Esophagus muscularis mucosa (tissue), 4 donors: ENCODE measurements around the gene TFF1. TPM values are rescaled to one million over a fixed set of nuclear protein-coding genes. Genes with fewer than 3 reads are reported as not detected.

Experiments
- DNase-seq: peaks from one replicate; pipeline ENCODE4 v3.0.0-alpha.2; 2017; ENCODE audit errors: extremely low spot score
- H3K27ac ChIP-seq, 4 donors: fragments of 200-600 bp; sonication (generic); replicated peaks in 1 of 4; 1 replicate in 3 of 4; 2 replicates in 1 of 4; pipeline ENCODE4 v1.5.1; 2016 to 2019; ENCODE audit warnings: mild to moderate bottlenecking in 1 of 4
- H3K27me3 ChIP-seq, 4 donors: fragments of 200-600 bp; sonication (generic); one replicate each; pipeline versions ENCODE4 v1.5.1 to v1.6.0; 2016 to 2019
- H3K36me3 ChIP-seq, 4 donors: fragments of 200-600 bp; sonication (generic); one replicate each; pipeline ENCODE4 v1.5.1; 2016 to 2019
- H3K4me1 ChIP-seq, 4 donors: fragments of 200-600 bp; sonication (generic); one replicate each; pipeline ENCODE4 v1.5.1; 2016 to 2019
- H3K4me3 ChIP-seq, 4 donors: fragments of 200-600 bp; sonication (generic); 1 replicate in 2 of 4; 2 replicates in 2 of 4; pipeline ENCODE4 v1.5.1; 2016 to 2019; ENCODE audit warnings: mild to moderate bottlenecking in 4 of 4, moderate library complexity in 1 of 4
- H3K9me3 ChIP-seq, 4 donors: fragments of 200-600 bp; sonication (generic); 1 replicate in 3 of 4; 2 replicates in 1 of 4; pipeline ENCODE4 v1.5.1; 2016 to 2019
- EP300 ChIP-seq: sonication (generic); formaldehyde crosslinking; IDR thresholded peaks from one replicate; pipeline ENCODE4 v1.6.1; 2017; ENCODE audit warnings: antibody characterized with exemption
- POLR2A ChIP-seq: fragments of 450-650 bp; IDR thresholded peaks from one replicate; pipeline ENCODE4 v1.6.1; 2017; ENCODE audit warnings: antibody characterized with exemption, moderate library complexity, mild to moderate bottlenecking, low read depth
- POLR2AphosphoS5 ChIP-seq, 2 donors: sonication (generic); formaldehyde crosslinking; IDR thresholded peaks; one replicate each; pipeline ENCODE4 v1.6.1; 2017; ENCODE audit warnings: antibody characterized with exemption in 2 of 2
- WGBS: methylation state at CpG from one replicate; pipeline ENCODE4 v1.1.5; 2018; 5-methylcytosine and 5-hydroxymethylcytosine counted together
- intact Hi-C: fragments of 100-400 bp; cut with DNase I; formaldehyde crosslinking; loops from one replicate; pipeline ENCODE4 v1.15.1; 2023
- total RNA-seq, 4 donors: library from RNA; depleted of rRNA; stranded (reverse); fragments of >200 nt; gene quantifications; one replicate each; pipeline versions ENCODE4 v1.1.0 to v1.2.1, GENCODE V29; 2016
- TF ChIP-seq, protein P1 (sequence below), 3 experiments: fragments of 200-600 bp in 2 of 3; fragments of 450-650 bp in 1 of 3; sonication (generic) in 2 of 3; IDR thresholded peaks; one replicate each; pipeline ENCODE4 v1.5.1; 2017 to 2019; ENCODE audit warnings: antibody characterized with exemption in 3 of 3, mild to moderate bottlenecking in 2 of 3, moderate library complexity in 1 of 3

The TFF1 gene
- total RNA-seq, 4 donors from 2014 or later = not detected

DNA sequence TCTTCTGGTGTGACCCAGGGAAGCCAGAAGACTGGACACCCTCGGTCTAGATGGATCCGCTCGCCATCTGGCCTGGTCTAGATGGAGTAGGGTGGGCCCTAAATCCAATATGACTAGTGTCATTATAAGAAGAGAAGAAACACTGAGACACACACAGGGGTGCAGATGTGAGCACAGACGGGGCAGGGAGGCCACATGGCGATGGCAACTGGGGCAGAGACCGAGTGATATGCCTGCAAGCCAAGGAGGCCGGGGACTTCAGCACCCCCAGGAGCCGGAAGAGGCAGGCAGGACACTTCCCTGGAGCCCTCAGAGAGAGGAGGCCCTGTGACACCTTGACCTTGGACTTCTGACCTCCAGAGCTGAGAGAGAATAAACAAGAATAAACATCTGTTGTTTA is 45.5 kb downstream of the TFF1 start:
- H3K4me1 ChIP-seq = no peaks in the 10 kb centered on the region
- H3K4me3 ChIP-seq = no peak overlapping the region
- H3K36me3 ChIP-seq = no peaks in the 10 kb centered on the region
- 98% methylated on average over 8 of the region's 8 CpGs for WGBS
- no peaks in the 10 kb centered on the region for H3K9me3 ChIP-seq
- intact Hi-C loops = no loop called here
- no peak overlapping the region for H3K27ac ChIP-seq
- no peak for DNase-seq
- TF ChIP-seq EP300 = no peak
- no peak for TF ChIP-seq POLR2AphosphoS5 (IDR thresholded peaks at IDR 0.05)
- TF ChIP-seq, protein P1, sequence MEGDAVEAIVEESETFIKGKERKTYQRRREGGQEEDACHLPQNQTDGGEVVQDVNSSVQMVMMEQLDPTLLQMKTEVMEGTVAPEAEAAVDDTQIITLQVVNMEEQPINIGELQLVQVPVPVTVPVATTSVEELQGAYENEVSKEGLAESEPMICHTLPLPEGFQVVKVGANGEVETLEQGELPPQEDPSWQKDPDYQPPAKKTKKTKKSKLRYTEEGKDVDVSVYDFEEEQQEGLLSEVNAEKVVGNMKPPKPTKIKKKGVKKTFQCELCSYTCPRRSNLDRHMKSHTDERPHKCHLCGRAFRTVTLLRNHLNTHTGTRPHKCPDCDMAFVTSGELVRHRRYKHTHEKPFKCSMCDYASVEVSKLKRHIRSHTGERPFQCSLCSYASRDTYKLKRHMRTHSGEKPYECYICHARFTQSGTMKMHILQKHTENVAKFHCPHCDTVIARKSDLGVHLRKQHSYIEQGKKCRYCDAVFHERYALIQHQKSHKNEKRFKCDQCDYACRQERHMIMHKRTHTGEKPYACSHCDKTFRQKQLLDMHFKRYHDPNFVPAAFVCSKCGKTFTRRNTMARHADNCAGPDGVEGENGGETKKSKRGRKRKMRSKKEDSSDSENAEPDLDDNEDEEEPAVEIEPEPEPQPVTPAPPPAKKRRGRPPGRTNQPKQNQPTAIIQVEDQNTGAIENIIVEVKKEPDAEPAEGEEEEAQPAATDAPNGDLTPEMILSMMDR (IDR thresholded peaks at IDR 0.05) = no peak
- no peak for TF ChIP-seq POLR2A
- peaks cover 0 to 36% (median 0%) of the 10 kb centered on the region in 4 donors for H3K27me3 ChIP-seq

DNA sequence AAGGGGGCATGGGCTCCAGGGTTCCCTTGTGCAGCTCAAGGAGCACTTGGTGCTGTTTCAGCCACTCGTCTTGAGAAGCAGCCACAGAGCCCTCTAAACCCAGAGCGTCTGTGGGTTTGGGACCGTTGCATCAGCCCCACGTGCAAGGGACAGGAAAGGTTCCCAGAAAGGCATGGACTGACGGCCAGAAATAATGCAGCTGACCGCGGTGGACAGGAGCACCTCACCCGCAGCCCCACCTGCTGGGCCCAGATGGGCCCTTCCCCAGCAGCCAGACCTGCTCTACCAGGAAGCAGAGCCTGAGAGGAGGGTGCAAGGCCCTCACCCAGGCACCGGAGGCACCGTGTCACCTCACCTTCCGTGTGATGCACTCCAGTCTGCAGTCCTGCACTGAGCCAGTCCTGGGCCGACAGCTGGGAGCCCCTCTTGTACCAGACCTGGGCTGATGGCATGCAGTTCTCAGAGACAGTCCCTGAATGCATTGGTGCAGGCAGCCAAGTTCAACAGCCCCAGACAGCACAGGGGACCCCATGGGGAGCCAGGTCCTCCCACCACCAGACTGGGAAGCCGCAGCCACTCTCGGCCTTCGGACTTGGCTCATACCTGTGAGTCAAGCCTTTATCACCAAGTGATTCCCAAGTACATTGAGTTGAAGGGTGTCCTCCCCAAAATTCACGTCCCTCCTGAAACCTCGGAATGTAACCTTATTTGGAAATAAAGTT is 46.3 kb downstream of the TFF1 start:
- intact Hi-C loops = no loop called here
- no peak for DNase-seq
- Histone ChIP-seq H3K36me3 (no peaks in the 10 kb centered on the region), H3K27me3 (peaks cover 0 to 36% (median 0%) of the 10 kb centered on the region in 4 donors), H3K9me3 (no peaks in the 10 kb centered on the region), H3K4me1 (no peaks in the 10 kb centered on the region), H3K4me3 (no peak overlapping the region), H3K27ac (no peak overlapping the region)
- WGBS = 69% methylated on average over 10 of the region's 17 CpGs
- TF ChIP-seq POLR2AphosphoS5 (IDR thresholded peaks at IDR 0.05) (no peak), EP300 (no peak), POLR2A (no peak)
- TF ChIP-seq, protein P1 (IDR thresholded peaks at IDR 0.05) = no peak

DNA sequence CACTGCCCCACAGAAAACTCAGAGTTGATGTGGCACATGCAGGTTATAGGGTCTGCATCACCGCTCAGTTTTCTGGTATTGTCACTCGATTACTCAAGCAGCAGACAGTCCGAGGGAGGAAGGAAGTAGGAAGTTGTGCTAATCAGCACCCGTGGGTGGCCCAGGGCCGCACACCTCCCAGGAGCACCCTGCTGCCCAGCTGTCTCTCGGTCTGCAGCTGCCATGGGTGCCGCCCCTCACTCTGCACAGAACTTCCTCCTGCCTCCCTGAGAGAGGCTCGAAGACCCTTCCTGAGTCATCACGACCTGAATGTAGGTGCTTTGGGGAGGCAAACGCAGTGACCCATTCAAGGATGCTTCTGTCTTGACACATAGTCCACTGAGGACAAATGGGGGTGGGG is 47.0 kb downstream of the TFF1 start:
- H3K4me3 ChIP-seq = no peak overlapping the region
- intact Hi-C loops = no loop called here
- H3K36me3 ChIP-seq = no peaks in the 10 kb centered on the region
- H3K9me3 ChIP-seq = no peaks in the 10 kb centered on the region
- no peak for TF ChIP-seq POLR2AphosphoS5 (IDR thresholded peaks at IDR 0.05)
- TF ChIP-seq EP300 = no peak
- no peak for TF ChIP-seq POLR2A
- TF ChIP-seq, protein P1 (IDR thresholded peaks at IDR 0.05) = no peak
- no peak for DNase-seq
- H3K27ac ChIP-seq = no peak overlapping the region
- WGBS = 74% methylated on average over 10 of the region's 10 CpGs
- H3K4me1 ChIP-seq = no peaks in the 10 kb centered on the region
- peaks cover 0 to 36% (median 0%) of the 10 kb centered on the region in 4 donors for H3K27me3 ChIP-seq

DNA sequence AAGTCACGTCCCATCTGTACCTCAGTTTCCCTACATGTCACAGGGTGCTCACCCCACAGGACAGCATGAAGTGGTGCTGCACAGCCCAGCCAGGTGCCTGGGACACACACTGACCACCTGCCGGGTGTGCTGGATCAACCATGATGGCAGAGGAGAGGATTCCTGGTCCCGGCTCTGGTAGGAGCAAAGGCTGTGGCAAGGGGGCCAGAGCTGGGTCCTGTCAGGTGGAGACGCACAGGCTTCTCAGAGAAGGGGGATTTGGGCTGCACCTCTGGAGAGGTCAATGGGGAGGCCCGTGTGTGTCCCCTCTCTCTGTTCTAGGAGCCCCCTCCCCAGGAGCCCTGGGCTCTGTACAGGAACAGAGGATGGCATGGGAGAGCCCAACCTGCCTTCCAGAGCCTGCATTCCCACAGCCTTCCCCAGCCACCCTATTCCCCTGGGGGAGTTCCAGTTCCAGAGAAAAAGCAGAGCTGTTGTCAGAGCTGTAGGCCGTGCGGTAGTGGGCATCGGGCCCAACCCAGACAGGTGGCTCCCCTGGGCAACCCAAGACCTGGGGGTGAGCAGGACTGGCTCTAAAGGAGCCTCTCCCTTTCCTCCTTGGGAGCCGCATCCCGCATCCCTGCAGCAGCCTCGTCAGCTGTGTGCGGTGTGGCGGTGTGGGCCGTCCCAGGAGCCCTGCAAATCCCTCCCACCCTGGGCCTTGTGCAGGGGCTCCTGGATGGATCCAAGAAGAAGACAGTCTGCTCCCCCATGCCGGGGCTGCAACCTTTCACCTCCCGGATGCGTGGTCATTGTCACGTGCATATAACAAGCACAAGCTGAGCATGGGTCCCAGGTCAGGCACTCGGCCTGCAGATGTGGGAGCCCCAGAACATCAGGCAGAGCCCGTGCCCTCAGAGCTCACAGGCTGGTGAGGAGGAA is 48.2 kb downstream of the TFF1 start:
- intact Hi-C loops = no loop called here
- H3K4me3 ChIP-seq = no peak overlapping the region
- H3K4me1 ChIP-seq = peaks cover 0 to 4% (median 2%) of the 10 kb centered on the region in 4 donors
- H3K36me3 ChIP-seq = no peaks in the 10 kb centered on the region
- TF ChIP-seq POLR2AphosphoS5 (IDR thresholded peaks at IDR 0.05) (no peak), POLR2A (no peak), EP300 (no peak)
- TF ChIP-seq, protein P1 (IDR thresholded peaks at IDR 0.05) = no peak
- WGBS = 89% methylated on average over 11 of the region's 20 CpGs
- no peaks in the 10 kb centered on the region for H3K9me3 ChIP-seq
- DNase-seq = no peak
- no peak overlapping the region for H3K27ac ChIP-seq
- H3K27me3 ChIP-seq = peaks cover 0 to 38% (median 0%) of the 10 kb centered on the region in 4 donors
